Measurements from ENCODE around the gene DNAJA3.

Gene DNAJA3

GRCh38 chr16:4425378-4426020 lies at the start of gene DNAJA3:
TSS of gene DNAJA3 (plus strand) at chr16:4425868. CDS start at chr16:4425882, 14 bp downstream.
- peak; percentile 94 for DNase-seq

DNA sequence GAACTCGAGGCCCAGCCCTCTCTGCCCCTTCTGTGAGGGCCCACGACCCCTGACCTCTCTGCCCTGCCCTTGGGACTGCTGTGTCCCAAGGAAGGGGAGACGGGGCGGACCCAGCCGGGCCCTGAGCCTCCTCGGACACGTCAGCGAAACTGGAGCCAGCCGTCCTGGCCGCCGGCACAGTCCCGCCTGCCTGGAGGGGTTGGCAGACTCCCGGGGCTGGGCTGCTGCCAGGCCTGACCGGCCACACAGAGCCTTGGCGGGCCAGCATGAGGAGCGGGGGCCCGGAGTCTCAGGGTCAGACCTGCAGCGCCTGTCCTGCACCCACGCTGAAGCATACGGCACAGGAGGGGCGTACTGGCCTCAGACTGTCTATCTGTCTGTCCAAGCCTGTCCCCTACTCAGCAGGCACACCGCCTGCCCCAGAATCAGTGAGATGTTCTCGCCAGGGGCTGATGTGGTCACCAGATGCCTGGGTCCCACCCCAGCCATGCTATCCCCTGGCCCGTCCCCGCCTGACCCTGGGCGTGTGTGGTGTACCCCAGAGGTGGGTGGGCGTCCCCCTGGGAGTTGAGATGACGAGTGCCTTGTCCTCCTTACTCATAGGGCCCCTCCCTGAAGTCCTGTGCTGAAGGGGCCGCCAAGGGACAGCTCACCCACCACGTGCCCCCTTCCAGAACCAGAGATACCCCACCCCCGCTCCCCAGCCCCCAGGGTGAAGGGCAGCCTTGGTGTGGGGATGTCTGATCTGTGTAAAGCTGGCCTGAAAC lies 49.4 kb upstream of the DNAJA3 start:
- no peak for DNase-seq

GRCh38 chr16:4376893-4377572 lies 48.6 kb upstream of the DNAJA3 start:
- DNase-seq: no peak

DNA sequence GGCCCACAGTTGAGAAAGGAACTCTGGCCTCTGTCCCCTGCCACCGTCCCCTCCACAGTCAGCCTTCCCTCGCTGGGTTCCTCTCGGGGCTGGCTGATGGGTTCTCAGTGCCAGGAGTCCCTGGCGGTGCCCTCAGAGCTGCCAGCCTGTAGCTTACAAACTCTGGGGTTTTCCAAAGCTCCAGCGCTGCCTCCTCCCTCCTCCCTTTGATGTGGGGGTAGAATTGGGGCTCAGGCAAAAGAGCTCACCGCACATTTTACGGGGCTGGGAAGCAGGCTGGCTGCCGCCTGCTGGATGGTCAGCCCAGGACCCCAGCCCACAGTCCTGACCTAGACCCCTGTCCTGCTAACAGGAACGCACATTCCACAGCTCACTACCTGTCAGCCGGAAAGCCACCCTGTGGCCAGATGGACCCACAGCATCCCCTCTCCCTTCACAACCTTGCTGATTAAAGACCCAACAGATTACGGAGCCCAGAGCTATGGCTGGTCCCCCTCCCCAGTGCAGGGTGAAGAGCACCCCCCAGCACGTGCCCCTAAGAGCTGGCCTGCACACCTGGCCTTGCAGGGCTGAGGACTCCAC lies 48.0 kb upstream of the DNAJA3 start:
- DNase-seq: no peak

- DNase-seq: no peak
Measured at GRCh38 chr16:4378161-4378666, 47.5 kb upstream of the DNAJA3 start.

- DNase-seq: no peak
Measured at GRCh38 chr16:4378999-4379690, 46.5 kb upstream of the DNAJA3 start.

DNA sequence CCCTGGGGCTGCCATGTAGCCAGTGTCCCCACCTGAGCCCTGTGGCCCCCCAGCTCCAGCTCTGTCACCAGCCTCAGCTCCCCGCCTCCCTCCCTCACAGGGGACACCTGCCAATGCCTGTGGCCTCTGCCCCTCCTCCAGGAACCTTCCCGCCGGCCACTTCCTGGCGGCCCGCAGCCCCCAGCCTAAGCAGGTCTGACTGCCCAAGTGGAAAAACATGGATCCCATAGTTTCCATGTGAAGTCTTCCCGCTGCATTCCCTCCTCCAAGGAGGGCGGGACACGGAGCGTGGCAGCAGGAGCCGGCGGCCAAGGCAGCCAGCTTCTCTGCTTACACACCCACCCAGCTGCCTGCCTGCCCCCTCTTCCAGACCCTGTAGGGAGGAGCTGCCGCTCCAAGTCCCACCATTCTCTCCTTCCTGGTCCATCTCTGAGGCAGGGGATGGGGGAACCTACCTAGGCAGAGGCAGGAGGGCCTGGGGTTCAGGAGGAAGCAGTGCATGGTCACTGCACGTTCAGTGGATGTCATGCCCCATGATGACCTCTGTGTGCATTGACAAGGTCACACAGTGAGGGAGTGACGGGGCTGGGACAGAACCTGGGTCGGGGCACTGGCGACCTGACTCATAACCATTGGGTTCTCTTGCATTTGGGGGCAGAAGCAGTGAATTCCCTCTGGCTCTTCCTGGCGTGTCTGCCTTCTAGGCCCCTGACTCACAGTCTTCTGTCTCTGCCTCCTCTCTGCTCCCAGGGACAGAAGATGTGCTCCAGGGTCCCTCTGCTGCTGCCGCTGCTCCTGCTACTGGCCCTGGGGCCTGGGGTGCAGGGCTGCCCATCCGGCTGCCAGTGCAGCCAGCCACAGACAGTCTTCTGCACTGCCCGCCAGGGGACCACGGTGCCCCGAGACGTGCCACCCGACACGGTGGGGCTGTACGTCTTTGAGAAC lies 45.3 kb upstream of the DNAJA3 start:
- no peak for DNase-seq

GRCh38 chr16:4381072-4381934 lies 44.4 kb upstream of the DNAJA3 start:
- no peak for DNase-seq

DNA sequence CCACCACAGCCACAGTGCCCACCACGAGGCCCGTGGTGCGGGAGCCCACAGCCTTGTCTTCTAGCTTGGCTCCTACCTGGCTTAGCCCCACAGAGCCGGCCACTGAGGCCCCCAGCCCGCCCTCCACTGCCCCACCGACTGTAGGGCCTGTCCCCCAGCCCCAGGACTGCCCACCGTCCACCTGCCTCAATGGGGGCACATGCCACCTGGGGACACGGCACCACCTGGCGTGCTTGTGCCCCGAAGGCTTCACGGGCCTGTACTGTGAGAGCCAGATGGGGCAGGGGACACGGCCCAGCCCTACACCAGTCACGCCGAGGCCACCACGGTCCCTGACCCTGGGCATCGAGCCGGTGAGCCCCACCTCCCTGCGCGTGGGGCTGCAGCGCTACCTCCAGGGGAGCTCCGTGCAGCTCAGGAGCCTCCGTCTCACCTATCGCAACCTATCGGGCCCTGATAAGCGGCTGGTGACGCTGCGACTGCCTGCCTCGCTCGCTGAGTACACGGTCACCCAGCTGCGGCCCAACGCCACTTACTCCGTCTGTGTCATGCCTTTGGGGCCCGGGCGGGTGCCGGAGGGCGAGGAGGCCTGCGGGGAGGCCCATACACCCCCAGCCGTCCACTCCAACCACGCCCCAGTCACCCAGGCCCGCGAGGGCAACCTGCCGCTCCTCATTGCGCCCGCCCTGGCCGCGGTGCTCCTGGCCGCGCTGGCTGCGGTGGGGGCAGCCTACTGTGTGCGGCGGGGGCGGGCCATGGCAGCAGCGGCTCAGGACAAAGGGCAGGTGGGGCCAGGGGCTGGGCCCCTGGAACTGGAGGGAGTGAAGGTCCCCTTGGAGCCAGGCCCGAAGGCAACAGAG lies 43.5 kb upstream of the DNAJA3 start:
- no peak for DNase-seq

- no peak for DNase-seq
Measured at GRCh38 chr16:4382795-4383357, 42.8 kb upstream of the DNAJA3 start.

GRCh38 chr16:4383591-4384444 lies 41.9 kb upstream of the DNAJA3 start:
- DNase-seq: no peak

- no peak for DNase-seq
Measured at GRCh38 chr16:4384509-4384942, 41.1 kb upstream of the DNAJA3 start.

GRCh38 chr16:4385066-4385788 lies 40.4 kb upstream of the DNAJA3 start:
- DNase-seq: no peak

GRCh38 chr16:4385789-4386450 lies 39.7 kb upstream of the DNAJA3 start:
- no peak for DNase-seq

- no peak for DNase-seq
Measured at GRCh38 chr16:4386451-4386805, 39.2 kb upstream of the DNAJA3 start.

DNA sequence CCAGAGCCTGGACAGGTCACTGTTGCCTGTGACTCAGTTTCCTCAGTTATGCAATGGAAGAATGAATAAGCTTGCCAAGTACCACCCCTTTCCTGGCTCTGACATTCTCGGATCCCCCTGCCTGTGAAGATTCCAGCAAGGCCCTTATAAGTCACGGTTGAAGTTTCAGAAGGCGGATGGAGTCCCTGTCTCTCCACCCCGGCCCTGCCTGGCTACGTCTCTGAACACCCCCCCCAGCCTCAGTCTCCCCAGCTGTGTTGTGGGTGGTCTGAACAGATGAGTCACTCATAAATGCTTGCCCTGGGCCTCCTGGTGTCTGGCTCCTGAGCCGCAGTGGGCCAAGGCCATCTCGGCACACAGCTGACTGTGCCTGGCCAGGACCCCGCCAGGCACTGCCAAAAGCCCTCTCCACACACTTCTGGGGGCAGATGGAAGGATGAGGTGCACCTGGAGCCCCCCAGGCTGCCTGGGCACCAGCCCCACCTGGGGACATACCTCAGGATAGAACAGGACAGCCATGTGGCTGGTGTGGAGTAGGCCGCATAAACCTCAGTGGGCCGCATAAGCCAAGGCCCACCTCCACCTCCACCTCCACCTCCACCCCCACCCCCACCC lies 38.6 kb upstream of the DNAJA3 start:
- no peak for DNase-seq
